Kidney capillary endothelial cell (primary cell): ENCODE data around the gene FAM222A.

ENCODE experiments used
- DNase-seq: peaks from one replicate; pipeline ENCODE4 v3.0.0-alpha.2; 2018; ENCODE audit warnings: low spot score

FAM222A gene

GRCh38 chr12:109760031-109760929, 46.7 kb downstream of the FAM222A start:
- no peak for DNase-seq

- no peak for DNase-seq
Measured at GRCh38 chr12:109760930-109761921, 47.6 kb downstream of the FAM222A start.

GRCh38 chr12:109762071-109762672, 48.5 kb downstream of the FAM222A start:
- DNase-seq = no peak

- no peak for DNase-seq
Measured at GRCh38 chr12:109762673-109763191, 49.1 kb downstream of the FAM222A start.

- peak; percentile 80 for DNase-seq
Measured at GRCh38 chr12:109763201-109763841, 49.7 kb downstream of the FAM222A start.

- no peak for DNase-seq
Measured at GRCh38 chr12:109764123-109764522, 50.5 kb downstream of the FAM222A start.

GRCh38 chr12:109764776-109765445, 51.3 kb downstream of the FAM222A start:
- DNase-seq = no peak

GRCh38 chr12:109765446-109765810, 51.8 kb downstream of the FAM222A start:
- DNase-seq = no peak

GRCh38 chr12:109766251-109766778, 52.7 kb downstream of the FAM222A start:
- no peak for DNase-seq

- DNase-seq = no peak
Measured at GRCh38 chr12:109767456-109767855, 53.8 kb downstream of the FAM222A start.

GRCh38 chr12:109767991-109768900, 54.6 kb downstream of the FAM222A start:
- DNase-seq = no peak

GRCh38 chr12:109768901-109769670, 55.5 kb downstream of the FAM222A start:
- DNase-seq = no peak

- no peak for DNase-seq
Measured at GRCh38 chr12:109770104-109770860, 56.7 kb downstream of the FAM222A start.

GRCh38 chr12:109770861-109771670, 57.4 kb downstream of the FAM222A start:
- no peak for DNase-seq

GRCh38 chr12:109771746-109772621, 58.4 kb downstream of the FAM222A start:
- DNase-seq = no peak
